Glutamatergic neuron (in vitro differentiated cells): Measurements from ENCODE around the gene ZNF407. TPM values are rescaled to one million over a fixed set of nuclear protein-coding genes. Genes with fewer than 3 reads are reported as not detected.
"Not testable (repeated sequence)": the region's sequence is repeated elsewhere in the genome, so short reads cannot be mapped to it uniquely, and the experiment has no call there.

Experiments used
- DNase-seq: peaks from one replicate; pipeline ENCODE4 v3.0.0; 2022
- H3K27ac Mint-ChIP-seq: one replicate; pipeline ENCODE4 v1.8.0; 2020; ENCODE audit warnings: mild to moderate bottlenecking, mixed read lengths, inconsistent platforms; ENCODE audit not compliant: unreplicated experiment
- H3K27me3 Mint-ChIP-seq: one replicate; pipeline ENCODE4 v1.8.0; 2020; ENCODE audit warnings: mild to moderate bottlenecking, moderate library complexity, mixed read lengths, inconsistent platforms; ENCODE audit not compliant: unreplicated experiment
- H3K36me3 Mint-ChIP-seq: one replicate; pipeline ENCODE4 v1.8.0; 2020; ENCODE audit warnings: mild to moderate bottlenecking, mixed read lengths, inconsistent platforms; ENCODE audit not compliant: unreplicated experiment
- H3K4me1 Mint-ChIP-seq: one replicate; pipeline ENCODE4 v1.8.0; 2020; ENCODE audit warnings: mild to moderate bottlenecking, low read depth, mixed read lengths, inconsistent platforms; ENCODE audit not compliant: unreplicated experiment
- H3K4me3 Mint-ChIP-seq: one replicate; pipeline ENCODE4 v1.8.0; 2020; ENCODE audit warnings: mild to moderate bottlenecking, mixed read lengths, inconsistent platforms; ENCODE audit not compliant: unreplicated experiment
- H3K9me3 Mint-ChIP-seq: one replicate; pipeline ENCODE4 v1.8.0; 2020; ENCODE audit warnings: mild to moderate bottlenecking, moderate library complexity, mixed read lengths, inconsistent platforms; ENCODE audit not compliant: unreplicated experiment
- CTCF ChIP-seq: fragments of 200-600 bp; sonication (generic); IDR thresholded peaks from one replicate; pipeline ENCODE4 v1.5.0; 2021; ENCODE audit not compliant: partially characterized antibody, unreplicated experiment
- total RNA-seq: library from RNA; stranded (reverse); fragmentation: NEBNext Ultra II Directional; extraction: Animal tissue kit (Norgen Biotek cat#: 25700); gene quantifications from one replicate; pipeline ENCODE4 v1.2.1, GENCODE V29; 2021; ENCODE audit not compliant: unreplicated experiment

The ZNF407 gene
- total RNA-seq, 1 donor from 2014 or later = 15.8 TPM

GRCh38 chr18:75081486-75081885, 483.8 kb downstream of the ZNF407 start:
- H3K27me3 Mint-ChIP-seq = peaks cover under 1% of the 10 kb centered on the region
- DNase-seq = no peak
- no peak overlapping the region for H3K27ac Mint-ChIP-seq
- no peaks in the 10 kb centered on the region for H3K4me1 Mint-ChIP-seq
- peaks cover 7% of the 10 kb centered on the region for H3K9me3 Mint-ChIP-seq
- H3K4me3 Mint-ChIP-seq = no peak overlapping the region
- TF ChIP-seq CTCF = no peak
- H3K36me3 Mint-ChIP-seq = peaks cover 10% of the 10 kb centered on the region

GRCh38 chr18:75083131-75083530, 485.5 kb downstream of the ZNF407 start:
- H3K4me3 Mint-ChIP-seq = no peak overlapping the region
- no peak overlapping the region for H3K27ac Mint-ChIP-seq
- peaks cover 3% of the 10 kb centered on the region for H3K9me3 Mint-ChIP-seq
- TF ChIP-seq CTCF = no peak
- H3K4me1 Mint-ChIP-seq = no peaks in the 10 kb centered on the region
- H3K27me3 Mint-ChIP-seq = no peaks in the 10 kb centered on the region
- peaks cover 10% of the 10 kb centered on the region for H3K36me3 Mint-ChIP-seq
- no peak for DNase-seq

GRCh38 chr18:75083761-75084160, 486.1 kb downstream of the ZNF407 start:
- no peaks in the 10 kb centered on the region for H3K4me1 Mint-ChIP-seq
- H3K4me3 Mint-ChIP-seq = no peak overlapping the region
- H3K27ac Mint-ChIP-seq = no peak overlapping the region
- peaks cover 10% of the 10 kb centered on the region for H3K36me3 Mint-ChIP-seq
- no peak for TF ChIP-seq CTCF
- no peak for DNase-seq
- no peaks in the 10 kb centered on the region for H3K27me3 Mint-ChIP-seq
- peaks cover 1% of the 10 kb centered on the region for H3K9me3 Mint-ChIP-seq

GRCh38 chr18:75085676-75086075, 488.0 kb downstream of the ZNF407 start:
- not testable (repeated sequence) for H3K4me3 Mint-ChIP-seq, H3K27ac Mint-ChIP-seq, H3K9me3 Mint-ChIP-seq, H3K4me1 Mint-ChIP-seq, DNase-seq, H3K27me3 Mint-ChIP-seq
- H3K36me3 Mint-ChIP-seq = peaks cover 10% of the 10 kb centered on the region

GRCh38 chr18:75086494-75087034, 488.9 kb downstream of the ZNF407 start:
- peaks cover 10% of the 10 kb centered on the region for H3K36me3 Mint-ChIP-seq
- H3K4me3 Mint-ChIP-seq = no peak overlapping the region
- no peak for DNase-seq
- no peak overlapping the region for H3K27ac Mint-ChIP-seq
- no peak for TF ChIP-seq CTCF
- no peaks in the 10 kb centered on the region for H3K4me1 Mint-ChIP-seq
- no peaks in the 10 kb centered on the region for H3K27me3 Mint-ChIP-seq
- peaks cover 1% of the 10 kb centered on the region for H3K9me3 Mint-ChIP-seq
